GM12801 (cell line): Measurements from ENCODE around the gene PITX1.

Experiments
- TF ChIP-seq, protein P1 (sequence below): IDR thresholded peaks from one replicate; pipeline ENCODE4 v1.5.1; 2011; ENCODE audit warnings: control low read depth; ENCODE audit not compliant: insufficient read length; ENCODE audit errors: extremely low read depth

PITX1 gene

DNA sequence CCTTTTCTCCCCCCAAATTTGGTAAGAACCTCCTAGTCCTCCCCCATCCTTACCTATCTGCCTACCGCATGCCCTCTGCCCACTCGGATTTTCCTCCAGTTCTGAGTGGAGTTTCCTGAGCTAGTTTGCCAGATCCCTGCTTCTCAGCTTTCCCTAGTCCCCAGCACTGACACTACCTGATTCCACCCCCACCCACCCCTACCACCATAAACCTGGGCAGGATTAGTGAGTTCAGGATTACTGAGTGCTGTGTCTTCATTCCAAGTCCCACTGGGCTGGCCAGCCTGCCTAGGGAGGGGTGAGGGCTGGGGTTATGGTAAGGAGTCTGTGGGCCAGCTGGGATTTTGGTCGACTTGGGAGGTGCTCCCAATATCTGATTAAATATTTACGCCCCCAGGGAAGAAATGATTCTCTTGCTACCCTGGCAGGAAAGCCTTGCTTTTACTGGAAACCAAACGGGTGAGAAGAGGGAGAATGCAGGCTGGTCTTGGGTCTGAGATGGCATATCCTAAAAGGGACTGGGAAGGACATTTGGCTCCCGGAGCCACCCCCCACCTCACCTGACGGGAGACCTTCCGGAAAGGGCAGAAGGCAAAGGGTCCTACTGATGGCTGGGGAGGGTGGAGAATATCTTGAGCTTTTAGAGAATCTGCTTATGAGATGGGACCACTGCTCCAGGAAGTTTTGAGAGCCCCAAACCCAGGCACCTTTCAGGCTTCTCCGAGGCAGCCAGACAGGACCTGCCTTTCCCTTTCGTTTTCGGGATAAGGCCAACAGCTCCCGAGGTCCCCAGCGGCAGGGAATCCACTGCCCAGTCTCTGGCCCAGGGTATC lies 3.7 kb downstream of the PITX1 start:
- TF ChIP-seq, protein P1, sequence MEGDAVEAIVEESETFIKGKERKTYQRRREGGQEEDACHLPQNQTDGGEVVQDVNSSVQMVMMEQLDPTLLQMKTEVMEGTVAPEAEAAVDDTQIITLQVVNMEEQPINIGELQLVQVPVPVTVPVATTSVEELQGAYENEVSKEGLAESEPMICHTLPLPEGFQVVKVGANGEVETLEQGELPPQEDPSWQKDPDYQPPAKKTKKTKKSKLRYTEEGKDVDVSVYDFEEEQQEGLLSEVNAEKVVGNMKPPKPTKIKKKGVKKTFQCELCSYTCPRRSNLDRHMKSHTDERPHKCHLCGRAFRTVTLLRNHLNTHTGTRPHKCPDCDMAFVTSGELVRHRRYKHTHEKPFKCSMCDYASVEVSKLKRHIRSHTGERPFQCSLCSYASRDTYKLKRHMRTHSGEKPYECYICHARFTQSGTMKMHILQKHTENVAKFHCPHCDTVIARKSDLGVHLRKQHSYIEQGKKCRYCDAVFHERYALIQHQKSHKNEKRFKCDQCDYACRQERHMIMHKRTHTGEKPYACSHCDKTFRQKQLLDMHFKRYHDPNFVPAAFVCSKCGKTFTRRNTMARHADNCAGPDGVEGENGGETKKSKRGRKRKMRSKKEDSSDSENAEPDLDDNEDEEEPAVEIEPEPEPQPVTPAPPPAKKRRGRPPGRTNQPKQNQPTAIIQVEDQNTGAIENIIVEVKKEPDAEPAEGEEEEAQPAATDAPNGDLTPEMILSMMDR, result no peak

DNA sequence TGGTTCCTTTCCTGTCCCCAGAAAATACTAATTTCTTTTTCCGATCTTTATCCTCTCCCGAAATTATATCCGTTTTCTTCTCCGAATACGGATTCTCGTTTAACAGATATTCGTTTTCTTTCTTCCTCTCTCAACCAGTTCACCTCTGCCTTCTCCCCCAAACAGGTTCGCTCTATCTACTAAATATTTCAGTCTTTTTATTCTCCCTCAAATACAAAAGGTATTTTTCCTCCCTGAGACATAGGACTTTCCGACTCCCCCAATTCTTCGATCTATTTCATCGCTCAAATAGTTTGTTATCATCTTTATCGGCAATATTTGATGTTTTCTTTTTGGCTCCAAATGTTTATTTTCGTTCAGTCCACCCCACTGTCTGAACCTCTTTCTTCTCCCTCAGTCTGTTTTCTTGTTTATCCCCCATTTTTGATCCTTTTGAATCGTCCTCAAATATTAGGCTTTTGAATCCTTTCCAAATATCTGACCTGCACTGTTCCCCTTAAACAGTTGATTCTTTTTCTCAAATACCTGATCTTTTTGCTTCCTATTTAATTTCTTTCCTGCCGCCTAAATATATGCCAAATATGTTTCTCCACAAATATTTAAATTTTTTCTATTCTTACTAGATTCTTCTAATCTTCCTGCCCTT lies 4.4 kb downstream of the PITX1 start:
- TF ChIP-seq, protein P1, result no peak

GRCh38 chr5:135028791-135029476 lies 5.1 kb downstream of the PITX1 start:
- TF ChIP-seq, protein P1, result no peak

GRCh38 chr5:135027697-135028615 lies 6.1 kb downstream of the PITX1 start:
- TF ChIP-seq, protein P1, result no peak

DNA sequence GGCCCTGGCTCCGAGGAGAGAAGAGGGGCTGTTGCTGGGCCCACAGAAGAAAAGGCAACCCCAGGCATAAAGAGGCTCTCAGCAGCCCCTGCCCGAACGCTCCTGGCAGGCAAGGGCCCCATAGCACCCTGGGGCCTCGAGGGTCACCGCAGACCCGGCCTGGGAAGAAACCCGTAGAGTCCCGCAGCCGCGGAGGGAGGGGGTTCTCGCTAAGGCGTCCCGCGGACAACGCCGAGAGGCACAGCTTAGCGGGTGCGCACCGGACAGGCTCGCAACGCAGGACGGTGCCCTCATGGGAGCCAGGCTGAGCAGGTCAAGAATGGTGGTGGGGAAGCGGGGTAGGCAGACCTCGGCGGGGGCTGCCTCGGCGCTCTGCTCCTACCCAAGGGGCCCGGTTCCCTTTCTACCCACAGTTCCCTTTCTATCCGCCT lies 6.7 kb downstream of the PITX1 start:
- TF ChIP-seq, protein P1, result no peak

GRCh38 chr5:135026645-135027265 lies 7.3 kb downstream of the PITX1 start:
- TF ChIP-seq, protein P1, result no peak
